Body of pancreas (tissue), 4 donors: ENCODE data around the gene TP53BP2. TPM values are rescaled to one million over a fixed set of nuclear protein-coding genes. Genes with fewer than 3 reads are reported as not detected.

Source experiments
- ATAC-seq: fragments of 150-250 bp; one replicate; pipeline ENCODE4 v1.9.1; 2016
- DNase-seq, 4 donors: peaks; one replicate each; pipeline ENCODE4 v3.0.0-alpha.2; 2019
- H3K27ac ChIP-seq, 4 donors: fragments of 200-600 bp; sonication (generic); 1 replicate in 3 of 4; 2 replicates in 1 of 4; pipeline versions ENCODE4 v1.5.1 to v1.6.1; 2016 to 2019; ENCODE audit warnings: mild to moderate bottlenecking in 1 of 4, mixed read lengths in 1 of 4, moderate library complexity in 1 of 4
- H3K27me3 ChIP-seq, 2 donors: fragments of 200-600 bp; sonication (generic); one replicate each; pipeline ENCODE4 v1.6.0; 2016; ENCODE audit warnings: mild to moderate bottlenecking in 1 of 2
- H3K36me3 ChIP-seq, 2 donors: fragments of 200-600 bp; sonication (generic); replicated peaks in 1 of 2; 2 replicates each; pipeline ENCODE4 v1.5.1; 2016; ENCODE audit warnings: low read depth in 2 of 2; ENCODE audit not compliant: insufficient read depth in 1 of 2
- H3K4me1 ChIP-seq: fragments of 200-600 bp; sonication (generic); one replicate; pipeline ENCODE4 v1.6.0; 2016
- H3K4me3 ChIP-seq, 2 donors: fragments of 200-600 bp; sonication (generic); 1 replicate in 1 of 2; 2 replicates in 1 of 2; pipeline ENCODE4 v1.5.1; 2016 to 2019
- H3K9me3 ChIP-seq, 3 donors: fragments of 200-600 bp; sonication (generic); 1 replicate in 2 of 3; 2 replicates in 1 of 3; pipeline ENCODE4 v1.5.1; 2016
- POLR2A ChIP-seq, 3 donors: fragments of 450-650 bp; IDR thresholded peaks; one replicate each; pipeline ENCODE4 v1.6.1; 2016; ENCODE audit warnings: antibody characterized with exemption in 3 of 3, mild to moderate bottlenecking in 2 of 3
- WGBS, 2 donors: methylation state at CpG; one replicate each; pipeline ENCODE4 v1.1.5; 2017; 5-methylcytosine and 5-hydroxymethylcytosine counted together
- intact Hi-C: fragments of 100-400 bp; cut with DNase I; formaldehyde crosslinking; loops from one replicate; pipeline ENCODE4 v1.15.1; 2023
- total RNA-seq, 2 donors: library from RNA; depleted of rRNA; stranded (reverse); fragments of >200 nt; gene quantifications; one replicate each; pipeline ENCODE4 v1.1.0, GENCODE V29; 2016
- TF ChIP-seq, protein P1 (sequence below), 7 experiments: fragments of 450-650 bp in 4 of 7; fragments of 200-600 bp in 3 of 7; sonication (generic) in 3 of 7; IDR thresholded peaks; one replicate each; pipeline ENCODE4 v1.5.1; 2016 to 2019; ENCODE audit warnings: antibody characterized with exemption in 7 of 7

Gene TP53BP2
- total RNA-seq, 2 donors from 2014 or later = 22.3 to 30.0 TPM

GRCh38 chr1:223775711-223776074, 70.1 kb downstream of the TP53BP2 start:
- 74 to 81% methylated on average over 1 of the region's 1 CpG for whole genome bisulfite sequencing, 2 donors
- TF ChIP-seq, protein P1, sequence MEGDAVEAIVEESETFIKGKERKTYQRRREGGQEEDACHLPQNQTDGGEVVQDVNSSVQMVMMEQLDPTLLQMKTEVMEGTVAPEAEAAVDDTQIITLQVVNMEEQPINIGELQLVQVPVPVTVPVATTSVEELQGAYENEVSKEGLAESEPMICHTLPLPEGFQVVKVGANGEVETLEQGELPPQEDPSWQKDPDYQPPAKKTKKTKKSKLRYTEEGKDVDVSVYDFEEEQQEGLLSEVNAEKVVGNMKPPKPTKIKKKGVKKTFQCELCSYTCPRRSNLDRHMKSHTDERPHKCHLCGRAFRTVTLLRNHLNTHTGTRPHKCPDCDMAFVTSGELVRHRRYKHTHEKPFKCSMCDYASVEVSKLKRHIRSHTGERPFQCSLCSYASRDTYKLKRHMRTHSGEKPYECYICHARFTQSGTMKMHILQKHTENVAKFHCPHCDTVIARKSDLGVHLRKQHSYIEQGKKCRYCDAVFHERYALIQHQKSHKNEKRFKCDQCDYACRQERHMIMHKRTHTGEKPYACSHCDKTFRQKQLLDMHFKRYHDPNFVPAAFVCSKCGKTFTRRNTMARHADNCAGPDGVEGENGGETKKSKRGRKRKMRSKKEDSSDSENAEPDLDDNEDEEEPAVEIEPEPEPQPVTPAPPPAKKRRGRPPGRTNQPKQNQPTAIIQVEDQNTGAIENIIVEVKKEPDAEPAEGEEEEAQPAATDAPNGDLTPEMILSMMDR (IDR thresholded peaks at IDR 0.05) = no peak
- TF ChIP-seq POLR2A (IDR thresholded peaks at IDR 0.05) = no peak
- H3K36me3 ChIP-seq = peaks cover 0 to 19% of the 10 kb centered on the region in 2 donors
- H3K27ac ChIP-seq = no peak overlapping the region
- no peaks in the 10 kb centered on the region for H3K27me3 ChIP-seq
- ATAC-seq = no peak
- DNase-seq = no peak
- H3K4me3 ChIP-seq = no peak overlapping the region
- no peaks in the 10 kb centered on the region for H3K9me3 ChIP-seq
- intact Hi-C loops = no loop called here
- peaks cover 5% of the 10 kb centered on the region for H3K4me1 ChIP-seq

DNA sequence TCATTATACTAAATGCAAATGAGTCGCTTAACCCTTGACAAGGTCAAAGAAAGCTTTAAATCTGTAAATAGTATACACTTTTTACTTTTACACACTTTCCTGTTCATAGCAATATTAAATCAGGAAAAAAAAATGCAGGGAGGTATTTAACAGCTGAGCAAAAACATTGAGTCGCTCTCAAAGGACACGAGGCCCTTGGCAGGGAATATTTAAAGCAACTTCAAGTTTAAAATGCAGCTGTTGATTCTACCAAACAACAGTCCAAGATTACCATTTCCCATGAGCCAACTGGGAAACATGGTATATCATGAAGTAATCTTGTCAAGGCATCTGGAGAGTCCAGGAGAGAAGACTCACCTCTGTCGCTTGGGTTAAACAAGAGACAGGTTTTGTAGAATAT, 70.7 kb downstream of the TP53BP2 start:
- Histone ChIP-seq H3K36me3 (peaks cover 0 to 23% of the 10 kb centered on the region in 2 donors), H3K27ac (no peak overlapping the region), H3K9me3 (no peaks in the 10 kb centered on the region), H3K4me3 (no peak overlapping the region), H3K4me1 (peaks cover 5% of the 10 kb centered on the region), H3K27me3 (no peaks in the 10 kb centered on the region)
- ATAC-seq (no peak), DNase-seq (no peak)
- intact Hi-C loops = no loop called here
- 69 to 83% methylated on average over 4 of the region's 4 CpGs for WGBS, 2 donors
- TF ChIP-seq POLR2A (IDR thresholded peaks at IDR 0.05) = no peak
- TF ChIP-seq, protein P1 (IDR thresholded peaks at IDR 0.05) = no peak

DNA sequence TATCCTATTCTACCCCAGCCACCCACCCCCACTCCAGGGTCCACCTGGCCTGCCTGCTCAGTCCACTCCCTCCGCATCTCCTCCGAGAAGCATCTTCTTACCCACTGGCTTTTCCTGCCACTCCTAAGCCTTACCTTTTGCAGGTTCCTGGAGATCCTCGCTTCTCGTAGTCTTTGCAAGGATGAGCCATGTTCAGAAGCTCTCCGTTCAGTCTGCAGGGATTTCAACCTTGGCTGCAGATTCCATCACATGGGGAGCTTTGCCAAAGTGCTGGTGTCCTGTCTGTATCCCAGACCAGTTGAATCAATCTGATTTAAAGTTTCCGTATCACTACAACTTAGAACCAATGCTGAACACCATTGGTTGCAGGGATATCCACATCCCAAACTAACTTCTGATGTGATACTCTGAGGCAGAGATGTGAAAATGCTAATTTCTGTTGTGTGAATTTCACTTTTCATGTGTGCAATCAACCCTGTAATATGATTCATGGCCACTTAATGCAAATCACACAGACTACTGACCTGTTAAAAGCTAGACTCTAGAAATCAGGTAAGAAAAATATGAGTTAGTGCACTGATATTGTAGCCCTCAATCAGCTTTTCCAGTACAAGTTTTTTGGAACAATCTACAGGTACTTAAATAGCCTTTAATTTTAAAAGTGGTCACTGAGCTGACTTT, 71.5 kb downstream of the TP53BP2 start:
- H3K9me3 ChIP-seq = no peaks in the 10 kb centered on the region
- H3K4me1 ChIP-seq = peaks cover 5% of the 10 kb centered on the region
- ATAC-seq = no peak
- no peak overlapping the region for H3K27ac ChIP-seq
- no peak overlapping the region for H3K4me3 ChIP-seq
- 91 to 96% methylated on average over 6 of the region's 6 CpGs for WGBS, 2 donors
- TF ChIP-seq, protein P1 (IDR thresholded peaks at IDR 0.05) = no peak
- no peak for TF ChIP-seq POLR2A (IDR thresholded peaks at IDR 0.05)
- peaks cover 0 to 23% of the 10 kb centered on the region in 2 donors for H3K36me3 ChIP-seq
- no peaks in the 10 kb centered on the region for H3K27me3 ChIP-seq
- intact Hi-C loops = no loop called here
- DNase-seq = no peak

DNA sequence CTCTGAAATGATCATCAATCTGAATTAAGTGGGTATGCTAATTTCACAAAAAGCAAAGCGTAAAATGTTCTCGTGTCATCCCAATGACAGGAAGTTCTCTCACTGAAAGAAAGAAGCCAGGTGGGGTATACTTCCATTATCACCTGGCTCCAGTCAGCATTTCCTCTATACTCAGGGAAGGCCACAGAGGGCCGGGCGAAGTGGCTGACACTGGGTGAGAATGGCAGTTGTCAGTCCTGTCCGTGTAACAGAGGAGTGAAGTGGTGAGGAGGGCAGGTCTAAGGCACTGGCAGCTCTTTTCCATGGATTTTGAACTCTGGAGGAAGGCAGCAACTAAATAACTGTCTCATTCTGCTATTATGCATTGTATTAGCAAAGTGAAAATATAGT, 73.0 kb downstream of the TP53BP2 start:
- 89 to 90% methylated on average over 5 of the region's 5 CpGs for WGBS, 2 donors
- DNase-seq (no peak), ATAC-seq (no peak)
- H3K27me3 ChIP-seq = no peaks in the 10 kb centered on the region
- H3K36me3 ChIP-seq = peaks cover 0 to 18% of the 10 kb centered on the region in 2 donors
- H3K9me3 ChIP-seq = no peaks in the 10 kb centered on the region
- H3K27ac ChIP-seq = peak overlapping the region in 1 of 4 donors; percentile 35
- H3K4me1 ChIP-seq = peaks cover 5% of the 10 kb centered on the region
- no peak overlapping the region for H3K4me3 ChIP-seq
- TF ChIP-seq, protein P1 (IDR thresholded peaks at IDR 0.05) = no peak
- TF ChIP-seq POLR2A (IDR thresholded peaks at IDR 0.05) = no peak
- intact Hi-C loops = no loop called here
